H1 (cell line): ENCODE data around the gene CELF1. TPM values are rescaled to one million over a fixed set of nuclear protein-coding genes. Genes with fewer than 3 reads are reported as not detected.

ENCODE experiments used
- CTCF ChIA-PET: fragments of 300-600 bp; sonication (Branson Sonifier 250); formaldehyde crosslinking; loops from one replicate; lab custom pipeline; 2021; ENCODE audit not compliant: partially characterized antibody; lab: Charles Lee
- POLR2A ChIA-PET: fragments of 300-600 bp; sonication (Branson Sonifier 250); formaldehyde crosslinking; loops from one replicate; lab custom pipeline; 2021; ENCODE audit warnings: inconsistent platforms; ENCODE audit not compliant: partially characterized antibody; lab: Charles Lee
- DNase-seq, 2 experiments: peaks; one replicate each; pipeline versions ENCODE4 v3.0.0 to v3.0.0-alpha.2; 2010 to 2022; ENCODE audit warnings: low spot score in 2 of 2, low read depth in 1 of 2, mixed read lengths in 1 of 2
- FAIRE-seq: peaks from 2 replicates; lab custom pipeline; 2011; peaks lifted over from hg19 to GRCh38; lab: Jason Lieb, UNC
- H2AFZ ChIP-seq: 2 replicates; pipeline ENCODE4 v1.8.1; 2012; ENCODE audit warnings: low read length, inconsistent platforms
- H2AK5ac ChIP-seq: 2 replicates; pipeline ENCODE4 v1.6.1; 2013; ENCODE audit warnings: low read depth, low read length
- H2BK120ac ChIP-seq: replicated peaks from 2 replicates; pipeline ENCODE3; 2013; ENCODE audit warnings: low read depth, low read length, inconsistent platforms
- H2BK12ac ChIP-seq: 2 replicates; pipeline ENCODE4 v1.6.1; 2013; ENCODE audit warnings: low read depth, low read length
- H2BK15ac ChIP-seq: 2 replicates; pipeline ENCODE4 v1.6.1; 2013; ENCODE audit warnings: low read length
- H2BK20ac ChIP-seq: 2 replicates; pipeline ENCODE4 v1.6.1; 2013; ENCODE audit warnings: low read length
- H2BK5ac ChIP-seq: 2 replicates; pipeline ENCODE4 v1.6.1; 2013; ENCODE audit warnings: low read depth, low read length
- H3K14ac ChIP-seq: 2 replicates; pipeline ENCODE4 v1.6.1; 2013; ENCODE audit warnings: inconsistent platforms; ENCODE audit not compliant: insufficient read length
- H3K18ac ChIP-seq: 2 replicates; pipeline ENCODE4 v1.6.1; 2013; ENCODE audit warnings: low read length; ENCODE audit errors: extremely low read depth
- H3K23ac ChIP-seq: 2 replicates; pipeline ENCODE4 v1.6.1; 2013; ENCODE audit warnings: inconsistent platforms; ENCODE audit not compliant: insufficient read length
- H3K23me2 ChIP-seq: 2 replicates; pipeline ENCODE4 v1.6.1; 2013; ENCODE audit warnings: low read depth, low read length
- H3K27ac ChIP-seq: 2 replicates; pipeline ENCODE4 v1.6.1; 2011; ENCODE audit warnings: low read depth, low read length, inconsistent platforms
- H3K27me3 ChIP-seq, 4 experiments: replicated peaks in 1 of 4; 1 replicate in 1 of 4; 2 replicates in 3 of 4; pipeline versions ENCODE4 v1.6.1 to v1.8.1; 2011 to 2013; ENCODE audit warnings: low read length in 3 of 4, mild to moderate bottlenecking in 3 of 4, inconsistent platforms in 2 of 4, mixed read lengths in 2 of 4, moderate library complexity in 1 of 4; ENCODE audit not compliant: control insufficient read depth in 3 of 4, insufficient read depth in 3 of 4; ENCODE audit errors: extremely low read depth in 1 of 4
- H3K36me3 ChIP-seq, 4 experiments: 2 replicates each; pipeline versions ENCODE4 v1.6.1 to v1.8.1; 2011 to 2013; ENCODE audit warnings: mild to moderate bottlenecking in 4 of 4, low read length in 3 of 4, moderate library complexity in 2 of 4, control low read depth in 1 of 4, inconsistent platforms in 1 of 4; ENCODE audit not compliant: insufficient read depth in 4 of 4, control insufficient read depth in 2 of 4
- H3K4ac ChIP-seq: replicated peaks from 2 replicates; pipeline ENCODE3; 2013; ENCODE audit warnings: low read length, low read depth, mixed read lengths, inconsistent platforms; ENCODE audit not compliant: insufficient read length
- H3K4me1 ChIP-seq, 4 experiments: replicated peaks in 1 of 4; 1 replicate in 1 of 4; 2 replicates in 3 of 4; pipeline versions ENCODE4 v1.6.1 to v1.8.1; 2011 to 2013; ENCODE audit warnings: low read length in 3 of 4, inconsistent platforms in 2 of 4, mixed read lengths in 1 of 4; ENCODE audit not compliant: insufficient read depth in 4 of 4, control insufficient read depth in 3 of 4
- H3K4me2 ChIP-seq, 2 experiments: 2 replicates each; pipeline versions ENCODE4 v1.6.1 to v1.8.1; 2011 to 2013; ENCODE audit warnings: low read depth in 2 of 2, low read length in 2 of 2, control low read depth in 1 of 2, inconsistent platforms in 1 of 2, mild to moderate bottlenecking in 1 of 2; ENCODE audit not compliant: insufficient read depth in 1 of 2
- H3K4me3 ChIP-seq, 4 experiments: fragments of 200-600, 300-600 bp in 1 of 4; sonication (generic), shearing (Covaris generic), sonication (Bioruptor Twin) in 1 of 4; 2 replicates each; pipeline versions ENCODE4 v1.5.1 to v1.8.1; 2011 to 2016; ENCODE audit warnings: low read length in 4 of 4, low read depth in 3 of 4, control low read depth in 2 of 4, inconsistent platforms in 2 of 4, mild to moderate bottlenecking in 2 of 4, mixed read lengths in 1 of 4, moderate library complexity in 1 of 4; ENCODE audit not compliant: insufficient read depth in 2 of 4; ENCODE audit errors: extremely low read depth in 1 of 4
- H3K56ac ChIP-seq: replicated peaks from 2 replicates; pipeline ENCODE3; 2013; ENCODE audit warnings: low read depth, mild to moderate bottlenecking, mixed read lengths, low read length, inconsistent platforms; ENCODE audit not compliant: insufficient read length
- H3K79me1 ChIP-seq: 2 replicates; pipeline ENCODE4 v1.6.1; 2013; ENCODE audit warnings: low read depth, low read length, control low read depth
- H3K79me2 ChIP-seq, 2 experiments: 2 replicates each; pipeline versions ENCODE4 v1.6.1 to v1.8.1; 2012 to 2013; ENCODE audit warnings: low read length in 2 of 2, mild to moderate bottlenecking in 2 of 2, inconsistent platforms in 1 of 2; ENCODE audit not compliant: insufficient read depth in 2 of 2, control insufficient read depth in 1 of 2
- H3K9ac ChIP-seq, 4 experiments: replicated peaks in 1 of 4; 1 replicate in 1 of 4; 2 replicates in 3 of 4; pipeline versions ENCODE4 v1.6.1 to v1.8.1; 2011 to 2013; ENCODE audit warnings: low read depth in 3 of 4, low read length in 3 of 4, control low read depth in 2 of 4, mild to moderate bottlenecking in 2 of 4, moderate library complexity in 2 of 4, inconsistent platforms in 1 of 4; ENCODE audit errors: extremely low read depth in 1 of 4
- H3K9me3 ChIP-seq, 2 experiments: 2 replicates each; pipeline versions ENCODE4 v1.6.1 to v1.8.1; 2012 to 2013; ENCODE audit warnings: mild to moderate bottlenecking in 2 of 2, moderate library complexity in 2 of 2, control low read depth in 1 of 2, inconsistent platforms in 1 of 2, low read depth in 1 of 2, low read length in 1 of 2, mixed read lengths in 1 of 2; ENCODE audit not compliant: insufficient read depth in 2 of 2
- H4K20me1 ChIP-seq, 2 experiments: replicated peaks in 1 of 2; 2 replicates each; pipeline versions ENCODE3 to v1.8.1; 2011 to 2013; ENCODE audit warnings: inconsistent platforms in 2 of 2, low read length in 2 of 2, mild to moderate bottlenecking in 1 of 2; ENCODE audit not compliant: insufficient read depth in 2 of 2, control insufficient read depth in 1 of 2
- H4K5ac ChIP-seq: 2 replicates; pipeline ENCODE4 v1.6.1; 2013; ENCODE audit warnings: low read length, low read depth, mixed read lengths, inconsistent platforms; ENCODE audit not compliant: insufficient read length
- H4K8ac ChIP-seq: 2 replicates; pipeline ENCODE4 v1.8.0; 2013; ENCODE audit warnings: mild to moderate bottlenecking, moderate library complexity, low read length, inconsistent platforms; ENCODE audit not compliant: insufficient read depth; ENCODE audit errors: extremely low read depth
- H4K91ac ChIP-seq: replicated peaks from 2 replicates; pipeline ENCODE3; 2013; ENCODE audit warnings: low read length, mixed read lengths, inconsistent platforms; ENCODE audit not compliant: insufficient read length
- CBX5 ChIP-seq: fragments of 300-800, 300-1000 bp; sonication (generic); IDR thresholded peaks from 2 replicates; pipeline ENCODE4 v1.7.1; 2016; ENCODE audit warnings: antibody characterized with exemption, low read length, low read depth
- EZH2 ChIP-seq: fragments of 200-600 bp; sonication (generic); IDR thresholded peaks from 2 replicates; pipeline ENCODE4 v1.7.1; 2012; ENCODE audit warnings: low read depth, mild to moderate bottlenecking, moderate library complexity, low read length, inconsistent platforms; ENCODE audit not compliant: severe bottlenecking
- JUN ChIP-seq: IDR thresholded peaks from 2 replicates; pipeline ENCODE4 v1.6.1; 2011; ENCODE audit warnings: low read depth, mild to moderate bottlenecking, improper control_type of control experiment, low read length
- RBBP5 ChIP-seq: IDR thresholded peaks from 2 replicates; pipeline ENCODE4 v1.7.1; 2012; ENCODE audit warnings: low read depth, mild to moderate bottlenecking, inconsistent platforms, low read length, moderate library complexity, borderline replicate concordance
- RNF2 ChIP-seq: fragments of 200-900, 300-1000 bp; sonication (generic); IDR thresholded peaks from 2 replicates; pipeline ENCODE4 v1.7.1; 2016; ENCODE audit warnings: borderline replicate concordance, low read depth, mild to moderate bottlenecking, antibody characterized with exemption, low read length; ENCODE audit not compliant: poor library complexity, severe bottlenecking; ENCODE audit errors: missing control alignments
- RXRA ChIP-seq: IDR thresholded peaks from 2 replicates; pipeline ENCODE4 v1.6.1; 2011; ENCODE audit warnings: low read depth, mild to moderate bottlenecking, low read length, moderate library complexity; ENCODE audit not compliant: insufficient read depth
- SIN3A ChIP-seq, 2 experiments: IDR thresholded peaks in 1 of 2; conservative IDR thresholded peaks in 1 of 2; 2 replicates each; pipeline ENCODE4 v1.6.1; 2011 to 2012; ENCODE audit warnings: low read length in 2 of 2, improper control_type of control experiment in 1 of 2, low read depth in 1 of 2, mild to moderate bottlenecking in 1 of 2
- SIX5 ChIP-seq: IDR thresholded peaks from 2 replicates; pipeline ENCODE4 v1.6.1; 2011; ENCODE audit warnings: mild to moderate bottlenecking, low read depth, low read length
- SRF ChIP-seq: IDR thresholded peaks from 2 replicates; pipeline ENCODE4 v1.6.1; 2011; ENCODE audit warnings: mild to moderate bottlenecking, low read depth, low read length, moderate library complexity
- TAF7 ChIP-seq: optimal IDR thresholded peaks from 2 replicates; pipeline ENCODE3; 2011; ENCODE audit warnings: low read depth, mild to moderate bottlenecking, inconsistent platforms, low read length, moderate library complexity, borderline replicate concordance
- YY1 ChIP-seq: IDR thresholded peaks from 2 replicates; pipeline ENCODE4 v1.6.1; 2011; ENCODE audit warnings: low read depth, mild to moderate bottlenecking, low read length
- WGBS, 2 experiments: shearing (Covaris generic) in 1 of 2; methylation state at CpG; one replicate each; pipeline versions ENCODE4 v1.1.6 to v1.1.7; 2013 to 2015; ENCODE audit warnings: low lambda C conversion rate in 2 of 2, mixed read lengths in 2 of 2, inconsistent platforms in 1 of 2, low coverage in 1 of 2, missing lambda C conversion rate in 1 of 2; ENCODE audit not compliant: insufficient replicate concordance in 2 of 2, insufficient coverage in 1 of 2, insufficient read length in 1 of 2; ENCODE audit errors: extremely low coverage in 1 of 2, missing lambda C conversion rate in 1 of 2; 5-methylcytosine and 5-hydroxymethylcytosine counted together
- polyA plus RNA-seq, 7 experiments: library from polyadenylated mRNA; depleted of rRNA in 3 of 7; stranded (reverse) in 5 of 7; unstranded in 2 of 7; fragments of >200 nt in 5 of 7; fragments of 200-250 nt in 2 of 7; gene quantifications; 1 replicate in 5 of 7; 2 replicates in 1 of 7; 4 replicates in 1 of 7; pipeline versions ENCODE4 v1.2.1 to v1.2.3, GENCODE V29; 2011 to 2013; ENCODE audit warnings: missing spikeins in 2 of 7, mixed read lengths in 2 of 7
- total RNA-seq: library from RNA; stranded (reverse); fragmentation: NEBNext Ultra II Directional; extraction: Animal tissue kit (Norgen Biotek cat#: 25700); gene quantifications from 2 replicates; pipeline ENCODE4 v1.2.1, GENCODE V29; 2021

CELF1 gene
- total and polyA plus RNA-seq, 2 of the 8 experiments (the other 6 are each of a cell fraction or from before 2014, with no cell fraction given), result 131 to 197 TPM

DNA sequence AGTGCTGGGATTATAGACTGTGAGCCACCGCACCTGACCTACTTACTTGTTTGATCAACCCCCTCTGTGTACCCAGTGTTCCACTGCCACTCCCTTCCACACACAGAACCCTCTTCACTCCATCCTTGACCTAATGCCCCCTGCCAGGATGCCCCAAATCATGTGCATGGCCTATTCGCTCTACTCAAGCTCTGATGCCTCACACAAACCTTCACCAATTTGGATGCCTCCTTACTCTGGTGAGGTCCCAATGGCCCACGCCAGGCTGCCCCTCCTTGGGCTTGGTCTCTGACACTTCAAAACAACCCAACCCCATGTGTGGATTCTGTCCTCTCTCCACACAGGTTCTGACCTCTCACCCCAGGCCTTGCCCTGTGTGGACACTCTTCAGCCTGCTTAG is 117.2 kb downstream of the CELF1 start:
- no peaks in the 10 kb centered on the region for H3K36me3 ChIP-seq
- H2BK20ac ChIP-seq, result no peak overlapping the region
- no peaks in the 10 kb centered on the region for H3K27me3 ChIP-seq
- H3K14ac ChIP-seq, result no peak overlapping the region
- no peak overlapping the region for H2BK12ac ChIP-seq
- no peak overlapping the region for H3K27ac ChIP-seq
- H3K4me1 ChIP-seq, result no peaks in the 10 kb centered on the region
- H2BK5ac ChIP-seq, result no peak overlapping the region
- WGBS, 2 experiments, result 81% methylated on average over 3 of the region's 3 CpGs; no CpG with 5 or more reads in 1 of the 2 experiments
- no peak overlapping the region for H3K56ac ChIP-seq
- H4K5ac ChIP-seq, result no peak overlapping the region
- no peak overlapping the region for H2AK5ac ChIP-seq
- no peak overlapping the region for H3K18ac ChIP-seq
- ChIA-PET CTCF (interaction anchor here (0.6 kb wide), 1 partner anchor 8 kb away, joined by 3 read pairs; no protein-coding TSS in a partner anchor), POLR2A (interaction anchor here (0.6 to 1.7 kb wide), 3 partner anchors 9 to 285 kb away, joined by 3 to 4 read pairs (median 4); partner anchors contain the start of gene PSMC3)
- no peak for DNase-seq
- H4K91ac ChIP-seq, result no peak overlapping the region
- no peak overlapping the region for H3K23ac ChIP-seq
- H3K23me2 ChIP-seq, result no peaks in the 10 kb centered on the region
- H3K4ac ChIP-seq, result no peak overlapping the region
- H2BK120ac ChIP-seq, result no peak overlapping the region
- H2AFZ ChIP-seq, result no peak overlapping the region
- FAIRE-seq, result no peak
- no peaks in the 10 kb centered on the region for H3K79me1 ChIP-seq
- no peak overlapping the region for H4K8ac ChIP-seq
- TF ChIP-seq YY1 (no peak), SIX5 (no peak), JUN (no peak), CBX5 (no peak), RNF2 (no peak), EZH2 (no peak), RBBP5 (no peak), SIN3A (conservative IDR thresholded peaks at IDR 0.05 in 1 of 2, IDR thresholded peaks at IDR 0.05 in 1 of 2; ENCODE audit: low read depth in 1 of 2, low read length in 2 of 2) (no peak), SRF (no peak), TAF7 (no peak), RXRA (no peak)
- H3K9ac ChIP-seq, result no peak overlapping the region
- H3K4me3 ChIP-seq, result no peak overlapping the region
- no peaks in the 10 kb centered on the region for H4K20me1 ChIP-seq
- H3K9me3 ChIP-seq, result no peaks in the 10 kb centered on the region
- no peaks in the 10 kb centered on the region for H3K79me2 ChIP-seq
- H2BK15ac ChIP-seq, result no peak overlapping the region
- H3K4me2 ChIP-seq, result no peak overlapping the region
